ENCODE results near the gene HEATR5A. TPM values are rescaled to one million over a fixed set of nuclear protein-coding genes. Genes with fewer than 3 reads are reported as not detected.
A peak's percentile ranks its signal among the peaks of the same experiment; 100 is the strongest.

HEATR5A gene
- total and polyA plus RNA-seq, 2 of the 13 experiments (the other 11 are each of a cell fraction or from before 2014, with no cell fraction given): 36.4 to 105 TPM

DNA sequence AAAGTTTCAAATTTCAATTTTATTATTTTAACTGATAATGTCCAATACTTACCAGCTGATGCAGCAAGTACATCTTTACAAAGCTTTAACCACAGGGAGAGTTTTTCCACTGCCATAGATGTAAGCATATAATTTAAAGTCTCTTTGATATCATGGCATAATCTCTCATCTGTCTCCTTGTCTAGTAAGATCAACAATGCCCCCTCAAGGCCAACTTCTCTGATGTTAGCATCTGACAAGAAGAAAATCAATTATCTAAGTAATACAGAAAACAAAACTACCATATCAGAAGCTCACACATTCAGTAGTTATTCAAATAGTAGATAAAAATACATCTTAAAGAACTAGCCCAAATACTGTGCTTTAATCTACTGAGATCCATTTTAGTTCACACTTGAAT, 94.2 kb downstream of the HEATR5A start:
- no peak overlapping the region for H3K4me3 ChIP-seq (replicated peaks in 1 of 3; ENCODE audit: insufficient read depth in 1 of 3, low read depth in 2 of 3, low read length in 3 of 3)
- DNase-seq (ENCODE audit: low spot score) (peak; percentile 26), ATAC-seq (no peak), FAIRE-seq (no peak)
- H3K27me3 ChIP-seq (ENCODE audit: control insufficient read depth in 1 of 2, insufficient read depth in 2 of 2, low read length in 2 of 2): no peaks in the 10 kb centered on the region
- intact Hi-C loops (cut with micrococcal nuclease; ENCODE audit: unreplicated experiment): loop anchor here (2.0 kb wide), 1 partner anchor 121 kb away; no protein-coding TSS in a partner anchor
- H3K27ac ChIP-seq (ENCODE audit: extremely low read length, insufficient read depth, low read length): no peak overlapping the region
- peak; percentile 64 for TF ChIP-seq STAG1 (CRISPR knock-in tag; IDR thresholded peaks at IDR 0.05)
- peak; percentile 59 for TF ChIP-seq CTCF (CRISPR knock-in tag; IDR thresholded peaks at IDR 0.05)
- no peak for TF ChIP-seq ETV6 (CRISPR knock-in tag; conservative IDR thresholded peaks at IDR 0.05)
- H2AFZ ChIP-seq (ENCODE audit: low read length): no peak overlapping the region
- H3K79me2 ChIP-seq (ENCODE audit: insufficient read depth, low read length): no peaks in the 10 kb centered on the region
- BruUV-seq (replicated peaks): no TSS peak
- in situ Hi-C loops (cut with HindIII; ENCODE audit: extremely low pct_ligation_motif_present, low pct_unique_long_range_greater_than_20kb): no loop called here
- no peak overlapping the region for H3K4me2 ChIP-seq (ENCODE audit: low read depth, low read length)
- ChIA-PET POLR2A (no interaction called here), CTCF (ENCODE audit: low intra/inter-chr PET ratio, low total read pairs) (no interaction called here)
- H3K9ac ChIP-seq (ENCODE audit: insufficient read depth, low read depth, low read length): no peak overlapping the region
- H3K9me3 ChIP-seq (ENCODE audit: low read length): peaks cover 25% of the 10 kb centered on the region
- H3K36me3 ChIP-seq (replicated peaks in 1 of 2; ENCODE audit: control insufficient read depth in 1 of 2, insufficient read depth in 2 of 2, low read length in 2 of 2): peaks cover 3 to 6% of the 10 kb centered on the region in 2 experiments; a peak in 3 of 5 replicates
- no peaks in the 10 kb centered on the region; the same call in 1 of the 2 replicates for H3K4me1 ChIP-seq (ENCODE audit: insufficient read depth, low read length)
- no peaks in the 10 kb centered on the region for H4K20me1 ChIP-seq (ENCODE audit: insufficient read depth, low read length)

DNA sequence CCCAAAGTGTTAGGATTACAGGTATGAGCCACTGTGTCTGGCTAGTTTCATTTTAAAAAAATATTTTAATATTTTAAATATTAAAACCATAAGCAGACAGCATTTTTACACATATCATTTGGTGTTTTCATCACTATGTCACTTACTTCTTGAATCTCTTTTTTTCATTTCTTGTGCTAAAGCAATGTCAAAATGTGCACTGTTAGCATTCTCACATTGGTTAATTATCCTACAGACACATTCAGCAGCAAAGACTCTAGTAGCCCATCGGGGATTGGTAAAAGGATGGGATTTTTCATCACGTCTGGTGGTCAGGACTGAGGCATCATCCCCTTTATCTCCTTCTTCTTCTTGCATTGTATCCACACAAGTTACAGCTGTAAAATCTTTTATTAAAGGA, 96.9 kb downstream of the HEATR5A start:
- CTCF ChIA-PET (ENCODE audit: low intra/inter-chr PET ratio, low total read pairs): no interaction called here
- H3K9me3 ChIP-seq (ENCODE audit: low read length): no peaks in the 10 kb centered on the region
- in situ Hi-C loops (cut with HindIII; ENCODE audit: extremely low pct_ligation_motif_present, low pct_unique_long_range_greater_than_20kb) (no loop called here), intact Hi-C loops (cut with micrococcal nuclease; ENCODE audit: unreplicated experiment) (no loop called here)
- H3K27me3 ChIP-seq (ENCODE audit: control insufficient read depth in 1 of 2, insufficient read depth in 2 of 2, low read length in 2 of 2): no peaks in the 10 kb centered on the region
- H4K20me1 ChIP-seq (ENCODE audit: insufficient read depth, low read length): no peaks in the 10 kb centered on the region
- H3K9ac ChIP-seq (ENCODE audit: insufficient read depth, low read depth, low read length): no peak overlapping the region
- H2AFZ ChIP-seq (ENCODE audit: low read length): no peak overlapping the region
- H3K4me3 ChIP-seq (replicated peaks in 1 of 3; ENCODE audit: insufficient read depth in 1 of 3, low read depth in 2 of 3, low read length in 3 of 3): no peak overlapping the region
- FAIRE-seq: no peak
- POLR2A ChIA-PET: interaction anchor here (0.9 kb wide), 1 partner anchor 116 kb away, joined by 3 read pairs; the partner anchor contains the start of gene HECTD1
- DNase-seq (ENCODE audit: low spot score): no peak
- ATAC-seq: no peak
- H3K4me2 ChIP-seq (ENCODE audit: low read depth, low read length): no peak overlapping the region
- no peaks in the 10 kb centered on the region for H3K79me2 ChIP-seq (ENCODE audit: insufficient read depth, low read length)
- H3K36me3 ChIP-seq (replicated peaks in 1 of 2; ENCODE audit: control insufficient read depth in 1 of 2, insufficient read depth in 2 of 2, low read length in 2 of 2): peaks cover 2 to 6% of the 10 kb centered on the region in 2 experiments; a peak in 2 of 5 replicates
- H3K27ac ChIP-seq (ENCODE audit: extremely low read length, insufficient read depth, low read length): no peak overlapping the region
- WGBS (ENCODE audit: low lambda C conversion rate): 93% methylated on average over 2 of the region's 2 CpGs
- H3K4me1 ChIP-seq (ENCODE audit: insufficient read depth, low read length): no peaks in the 10 kb centered on the region
- TF ChIP-seq MAFK (conservative IDR thresholded peaks at IDR 0.05 in 1 of 2, IDR thresholded peaks at IDR 0.05 in 1 of 2; ENCODE audit: low read length in 2 of 2) (peak; percentile 63 to 66), MAFF (IDR thresholded peaks at IDR 0.05; ENCODE audit: low read depth, low read length) (peak; percentile 36; the same call in 1 of the 2 replicates), NFIB (CRISPR knock-in tag; IDR thresholded peaks at IDR 0.05; ENCODE audit: borderline replicate concordance) (no peak)
- BruUV-seq (replicated peaks): no TSS peak
